GM18868 (cell line): Measurements from ENCODE around the gene BTBD6.

Experiments used
- ATAC-seq: cut with Tn5 transposase; IDR thresholded peaks from one replicate; pipeline ENCODE4 v1.9.1; 2021; ENCODE audit warnings: mild to moderate bottlenecking, moderate library complexity; ENCODE audit not compliant: unreplicated experiment

BTBD6 gene

GRCh38 chr14:105211086-105211757 lies 37.1 kb upstream of the BTBD6 start:
- no peak for ATAC-seq

- ATAC-seq, result no peak
These were observed 36.6 kb upstream of the BTBD6 start for GRCh38 chr14:105211758-105212089.

GRCh38 chr14:105212541-105213300 lies 35.6 kb upstream of the BTBD6 start:
- ATAC-seq, result no peak

GRCh38 chr14:105213361-105213760 lies 35.0 kb upstream of the BTBD6 start:
- ATAC-seq, result no peak

GRCh38 chr14:105214324-105214915 lies 33.9 kb upstream of the BTBD6 start:
- ATAC-seq, result no peak

GRCh38 chr14:105215602-105216001 lies 32.7 kb upstream of the BTBD6 start:
- no peak for ATAC-seq

GRCh38 chr14:105216490-105217247 lies 31.7 kb upstream of the BTBD6 start:
- ATAC-seq, result no peak

GRCh38 chr14:105217774-105218173 lies 30.6 kb upstream of the BTBD6 start:
- ATAC-seq, result no peak

GRCh38 chr14:105218611-105219010 lies 29.7 kb upstream of the BTBD6 start:
- ATAC-seq, result no peak

GRCh38 chr14:105219043-105219612 lies 29.2 kb upstream of the BTBD6 start:
- no peak for ATAC-seq

GRCh38 chr14:105219753-105220152 lies 28.6 kb upstream of the BTBD6 start:
- ATAC-seq, result no peak

GRCh38 chr14:105220699-105221597 lies 27.4 kb upstream of the BTBD6 start:
- ATAC-seq, result no peak

GRCh38 chr14:105221598-105222178 lies 26.6 kb upstream of the BTBD6 start:
- no peak for ATAC-seq

- no peak for ATAC-seq
These were observed 25.1 kb upstream of the BTBD6 start for GRCh38 chr14:105223260-105223659.

GRCh38 chr14:105223770-105224544 lies 24.4 kb upstream of the BTBD6 start:
- ATAC-seq, result no peak

- ATAC-seq, result no peak
These were observed 23.3 kb upstream of the BTBD6 start for GRCh38 chr14:105224845-105225570.

GRCh38 chr14:105226198-105226597 lies 22.1 kb upstream of the BTBD6 start:
- no peak for ATAC-seq

- ATAC-seq, result no peak
These were observed 21.0 kb upstream of the BTBD6 start for GRCh38 chr14:105227346-105227745.
